ENCODE measurements around the gene DLGAP1. TPM values are rescaled to one million over a fixed set of nuclear protein-coding genes. Genes with fewer than 3 reads are reported as not detected.

DLGAP1 gene
- total and polyA plus RNA-seq, 10 donors, result 0.11 to 6.0 (median 2.1) TPM

DNA sequence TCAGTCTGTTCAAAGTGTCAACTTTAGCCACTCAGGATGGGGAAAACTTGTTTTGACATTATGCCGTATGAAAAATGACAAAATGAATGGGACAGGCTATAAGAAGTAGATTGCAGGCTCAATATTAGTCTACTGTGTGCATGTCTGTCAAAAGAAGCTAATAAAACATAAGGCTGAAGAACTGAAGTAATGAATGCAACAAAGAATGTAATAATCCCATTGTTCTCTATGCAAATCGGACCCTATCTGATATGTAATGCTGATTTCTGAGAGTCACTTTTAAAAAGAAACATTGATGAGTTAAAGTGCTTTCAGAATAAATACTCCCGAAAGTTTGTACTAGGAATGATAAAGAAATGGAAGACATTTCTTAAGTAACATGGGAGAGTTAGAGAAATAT is 172.2 kb downstream of the DLGAP1 start:
- 52 to 75% (median 59%) methylated on average over 3 of the region's 3 CpGs for WGBS, 5 donors

DNA sequence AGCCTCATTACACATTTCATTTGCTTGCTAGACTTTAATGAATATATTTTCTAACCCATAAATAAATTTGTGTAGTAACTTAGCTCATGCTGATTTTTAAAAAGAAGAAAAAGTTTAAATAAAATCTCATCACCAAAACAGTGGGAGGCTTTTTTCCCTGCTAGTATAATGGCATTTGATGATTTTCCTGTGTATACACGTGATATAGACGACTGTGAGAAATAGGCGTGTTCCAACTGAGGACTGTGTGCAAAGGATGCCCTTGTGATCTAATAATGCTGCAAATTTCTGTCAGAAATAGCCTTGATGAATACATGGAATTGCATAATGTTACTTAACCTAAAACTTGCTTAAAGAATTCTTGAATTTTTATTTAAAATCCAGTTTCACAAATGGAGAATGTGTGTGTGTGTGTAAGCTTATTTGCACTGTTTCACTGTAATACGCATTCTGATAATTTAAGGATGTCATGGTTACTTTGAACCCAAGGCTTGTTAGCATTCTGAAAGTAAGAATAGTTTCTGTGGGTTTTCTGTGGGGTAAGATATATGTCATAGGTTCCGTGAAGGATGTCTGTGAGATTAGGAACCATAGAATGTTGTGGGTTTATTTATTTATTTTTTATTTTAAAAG is 178.0 kb downstream of the DLGAP1 start:
- intact Hi-C loops (cut with DNase I; ENCODE audit: low total_unique reads), result no loop called here
- TF ChIP-seq POLR2AphosphoS5 (IDR thresholded peaks at IDR 0.05) (no peak), POLR2A (IDR thresholded peaks at IDR 0.05) (no peak)
- TF ChIP-seq, protein P1, sequence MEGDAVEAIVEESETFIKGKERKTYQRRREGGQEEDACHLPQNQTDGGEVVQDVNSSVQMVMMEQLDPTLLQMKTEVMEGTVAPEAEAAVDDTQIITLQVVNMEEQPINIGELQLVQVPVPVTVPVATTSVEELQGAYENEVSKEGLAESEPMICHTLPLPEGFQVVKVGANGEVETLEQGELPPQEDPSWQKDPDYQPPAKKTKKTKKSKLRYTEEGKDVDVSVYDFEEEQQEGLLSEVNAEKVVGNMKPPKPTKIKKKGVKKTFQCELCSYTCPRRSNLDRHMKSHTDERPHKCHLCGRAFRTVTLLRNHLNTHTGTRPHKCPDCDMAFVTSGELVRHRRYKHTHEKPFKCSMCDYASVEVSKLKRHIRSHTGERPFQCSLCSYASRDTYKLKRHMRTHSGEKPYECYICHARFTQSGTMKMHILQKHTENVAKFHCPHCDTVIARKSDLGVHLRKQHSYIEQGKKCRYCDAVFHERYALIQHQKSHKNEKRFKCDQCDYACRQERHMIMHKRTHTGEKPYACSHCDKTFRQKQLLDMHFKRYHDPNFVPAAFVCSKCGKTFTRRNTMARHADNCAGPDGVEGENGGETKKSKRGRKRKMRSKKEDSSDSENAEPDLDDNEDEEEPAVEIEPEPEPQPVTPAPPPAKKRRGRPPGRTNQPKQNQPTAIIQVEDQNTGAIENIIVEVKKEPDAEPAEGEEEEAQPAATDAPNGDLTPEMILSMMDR (IDR thresholded peaks at IDR 0.05 in 8 of 11, conservative IDR thresholded peaks at IDR 0.05 in 3 of 11), result no peak
- no peaks in the 10 kb centered on the region for H3K9me3 ChIP-seq
- no peaks in the 10 kb centered on the region for H3K36me3 ChIP-seq
- H3K27ac ChIP-seq, result no peak overlapping the region
- WGBS, 5 donors, result 73 to 87% (median 85%) methylated on average over 5 of the region's 5 CpGs
- no peaks in the 10 kb centered on the region for H3K27me3 ChIP-seq (replicated peaks in 1 of 7)
- H3K4me3 ChIP-seq, result no peak overlapping the region
- no peak for DNase-seq
- H3K4me1 ChIP-seq, result no peaks in the 10 kb centered on the region

More for the DNA sequence above, 172.2 kb downstream of the DLGAP1 start:
- intact Hi-C loops (cut with DNase I; ENCODE audit: low total_unique reads), result no loop called here
- no peak for DNase-seq
- TF ChIP-seq, protein P1 (IDR thresholded peaks at IDR 0.05 in 8 of 11, conservative IDR thresholded peaks at IDR 0.05 in 3 of 11), result no peak
- TF ChIP-seq POLR2AphosphoS5 (IDR thresholded peaks at IDR 0.05) (no peak), POLR2A (IDR thresholded peaks at IDR 0.05) (no peak)
- no peaks in the 10 kb centered on the region for H3K4me1 ChIP-seq
- no peak overlapping the region for H3K4me3 ChIP-seq
- no peaks in the 10 kb centered on the region for H3K9me3 ChIP-seq
- no peaks in the 10 kb centered on the region for H3K36me3 ChIP-seq
- no peaks in the 10 kb centered on the region for H3K27me3 ChIP-seq (replicated peaks in 1 of 7)
- no peak overlapping the region for H3K27ac ChIP-seq

DNA sequence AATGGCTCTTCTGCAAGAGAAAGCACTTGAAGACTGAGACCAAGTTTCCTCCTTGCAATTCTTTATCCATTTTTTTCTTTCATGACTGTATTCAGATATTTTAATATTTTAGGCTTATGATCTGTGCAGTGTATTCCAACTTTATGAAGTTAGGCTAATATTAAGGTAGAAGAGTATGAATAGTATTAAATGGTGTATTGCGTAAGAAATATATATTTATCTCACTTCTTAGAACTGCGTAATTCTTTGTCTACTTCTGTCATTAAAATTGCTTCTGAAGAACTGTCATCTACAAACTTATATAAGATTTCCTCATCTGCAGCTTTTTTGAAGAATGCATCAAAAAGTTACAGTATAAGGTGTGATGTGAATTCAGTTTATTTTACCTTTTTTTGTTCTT is 183.2 kb downstream of the DLGAP1 start:
- H3K36me3 ChIP-seq, result no peaks in the 10 kb centered on the region
- no peaks in the 10 kb centered on the region for H3K9me3 ChIP-seq
- intact Hi-C loops (cut with DNase I; ENCODE audit: low total_unique reads), result no loop called here
- DNase-seq, result no peak
- TF ChIP-seq POLR2AphosphoS5 (IDR thresholded peaks at IDR 0.05), result no peak
- TF ChIP-seq, protein P1 (IDR thresholded peaks at IDR 0.05 in 8 of 11, conservative IDR thresholded peaks at IDR 0.05 in 3 of 11), result no peak
- no peak for TF ChIP-seq POLR2A (IDR thresholded peaks at IDR 0.05)
- H3K27ac ChIP-seq, result no peak overlapping the region
- no peaks in the 10 kb centered on the region for H3K27me3 ChIP-seq (replicated peaks in 1 of 7)
- no peaks in the 10 kb centered on the region for H3K4me1 ChIP-seq
- 87 to 99% (median 94%) methylated on average over 2 of the region's 2 CpGs for WGBS, 5 donors
- H3K4me3 ChIP-seq, result no peak overlapping the region

DNA sequence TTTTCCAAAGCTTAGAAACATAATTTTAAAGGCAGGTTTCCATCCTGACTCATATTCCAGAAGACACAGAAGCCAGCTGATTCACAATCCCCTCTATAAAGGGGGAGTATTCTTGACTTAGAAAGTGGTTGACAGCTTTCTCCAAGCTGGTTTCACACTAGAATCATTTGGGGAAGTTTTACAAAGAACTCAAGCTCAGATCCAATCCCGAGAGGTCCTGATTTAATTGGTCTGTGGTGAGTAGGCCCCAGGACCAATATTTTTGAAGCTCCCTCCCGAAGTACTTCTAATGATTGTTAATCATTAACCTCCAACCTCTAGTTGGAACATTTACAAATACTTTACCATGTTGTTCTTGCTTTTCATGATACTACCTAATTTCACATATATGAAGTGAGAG is 184.1 kb downstream of the DLGAP1 start:
- Histone ChIP-seq H3K4me1 (no peaks in the 10 kb centered on the region), H3K27ac (no peak overlapping the region), H3K4me3 (no peak overlapping the region), H3K27me3 (replicated peaks in 1 of 7) (no peaks in the 10 kb centered on the region), H3K9me3 (no peaks in the 10 kb centered on the region), H3K36me3 (no peaks in the 10 kb centered on the region)
- DNase-seq, result no peak
- intact Hi-C loops (cut with DNase I; ENCODE audit: low total_unique reads), result no loop called here
- WGBS, 5 donors, result 71 to 90% (median 80%) methylated on average over 2 of the region's 2 CpGs
- TF ChIP-seq POLR2AphosphoS5 (IDR thresholded peaks at IDR 0.05) (no peak), POLR2A (IDR thresholded peaks at IDR 0.05) (no peak)
- TF ChIP-seq, protein P1 (IDR thresholded peaks at IDR 0.05 in 8 of 11, conservative IDR thresholded peaks at IDR 0.05 in 3 of 11), result no peak

Measured in spleen (tissue), 11 donors.